GM18907 (cell line): ENCODE measurements around the gene ARMC8.

Experiments
- ATAC-seq: cut with Tn5 transposase; IDR thresholded peaks from one replicate; pipeline ENCODE4 v1.9.1; 2021; ENCODE audit warnings: mild to moderate bottlenecking, moderate library complexity; ENCODE audit not compliant: unreplicated experiment

Gene ARMC8

GRCh38 chr3:138344754-138345153 lies 157.7 kb downstream of the ARMC8 start:
- no peak for ATAC-seq
